GM18511 (cell line): ENCODE measurements around the gene ADGRB2.

Experiments
- ATAC-seq: cut with Tn5 transposase; IDR thresholded peaks from one replicate; pipeline ENCODE4 v1.9.1; 2021; ENCODE audit warnings: mild to moderate bottlenecking, moderate library complexity; ENCODE audit not compliant: unreplicated experiment

Gene ADGRB2

DNA sequence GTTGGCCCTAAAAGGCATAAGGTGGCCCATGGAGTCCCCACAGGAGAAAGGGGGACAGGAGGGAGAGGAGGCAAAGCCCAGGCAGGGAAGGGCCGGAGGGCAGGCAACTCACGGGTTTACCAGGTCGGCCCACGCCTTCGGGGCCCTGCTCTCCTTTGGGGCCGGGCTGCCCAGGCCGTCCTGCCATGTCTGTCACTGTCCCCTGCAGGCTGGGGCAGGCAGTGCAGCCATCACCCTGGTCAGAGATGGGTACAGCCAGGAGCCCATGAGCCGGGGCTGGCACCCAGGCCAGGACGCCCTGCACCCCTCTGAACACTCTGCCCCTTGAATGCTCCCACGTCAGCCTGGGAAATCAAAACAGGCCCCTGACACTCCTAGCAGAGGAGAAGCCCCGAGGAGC lies 80.1 kb downstream of the ADGRB2 start:
- ATAC-seq, result no peak

DNA sequence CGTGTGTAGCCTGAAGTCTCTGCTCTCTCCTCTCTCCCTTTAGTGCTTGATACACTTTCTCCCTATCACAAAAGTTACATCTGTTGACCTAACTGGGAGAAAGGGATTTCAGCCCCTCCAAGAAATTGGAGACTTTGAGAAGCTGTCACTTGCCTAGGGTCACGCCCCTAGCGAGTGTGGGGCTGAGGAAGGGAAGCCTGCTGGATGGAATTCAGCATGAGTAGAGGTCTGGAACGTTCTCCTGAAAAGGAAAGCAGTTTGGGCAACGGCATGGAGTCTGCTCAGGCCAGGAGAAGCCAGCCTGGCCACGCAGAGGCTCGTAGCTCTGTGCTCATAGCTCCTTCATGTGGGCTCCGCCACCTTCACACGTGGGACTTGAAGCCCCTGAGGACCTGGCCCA lies 82.7 kb downstream of the ADGRB2 start:
- ATAC-seq, result no peak

DNA sequence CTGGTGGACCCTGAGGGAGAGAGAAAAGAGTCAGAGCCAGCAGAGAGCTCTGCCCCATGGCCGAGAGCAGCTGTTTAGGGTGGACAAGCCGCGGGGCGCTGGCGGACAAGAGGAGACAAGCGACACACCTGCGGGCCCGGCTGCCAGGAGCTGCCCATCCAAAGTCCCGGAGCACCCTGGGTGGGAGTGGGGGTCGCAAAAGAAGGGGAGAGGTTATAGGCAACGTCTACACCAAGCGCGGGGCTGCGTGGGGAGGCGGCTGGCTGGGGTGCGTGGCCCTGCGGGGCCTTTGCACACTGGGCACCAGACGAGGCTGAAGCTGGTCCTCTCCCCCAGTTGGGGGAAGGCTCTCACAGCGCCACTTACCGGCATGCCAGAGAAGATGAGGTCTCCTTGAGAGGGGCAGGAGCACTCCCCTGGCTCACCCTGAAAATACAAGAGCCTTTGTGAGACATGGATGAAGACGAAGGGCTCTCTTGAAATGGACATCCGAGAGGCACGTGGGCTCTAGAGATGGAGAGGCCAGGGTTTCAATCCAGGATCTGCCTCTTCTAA lies 84.4 kb downstream of the ADGRB2 start:
- no peak for ATAC-seq

DNA sequence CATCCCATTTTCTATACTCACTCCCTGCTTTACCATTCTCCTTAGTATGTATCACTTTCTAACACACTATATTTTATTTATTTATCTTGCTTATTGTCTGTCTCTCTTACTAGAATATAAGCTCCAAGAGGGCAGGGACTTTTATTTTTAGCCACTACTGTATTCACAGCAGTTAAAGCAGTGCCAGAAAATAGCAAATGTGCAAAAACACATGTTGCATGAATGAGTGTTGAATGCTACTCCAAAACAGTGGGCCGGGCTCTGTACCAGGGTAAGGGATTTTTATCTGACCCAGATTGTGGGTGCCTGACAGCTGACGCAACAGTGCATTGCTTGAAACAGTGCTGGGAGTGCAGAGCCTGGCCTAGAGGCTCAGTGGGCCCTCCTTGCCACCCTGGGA lies 85.0 kb downstream of the ADGRB2 start:
- ATAC-seq, result no peak

DNA sequence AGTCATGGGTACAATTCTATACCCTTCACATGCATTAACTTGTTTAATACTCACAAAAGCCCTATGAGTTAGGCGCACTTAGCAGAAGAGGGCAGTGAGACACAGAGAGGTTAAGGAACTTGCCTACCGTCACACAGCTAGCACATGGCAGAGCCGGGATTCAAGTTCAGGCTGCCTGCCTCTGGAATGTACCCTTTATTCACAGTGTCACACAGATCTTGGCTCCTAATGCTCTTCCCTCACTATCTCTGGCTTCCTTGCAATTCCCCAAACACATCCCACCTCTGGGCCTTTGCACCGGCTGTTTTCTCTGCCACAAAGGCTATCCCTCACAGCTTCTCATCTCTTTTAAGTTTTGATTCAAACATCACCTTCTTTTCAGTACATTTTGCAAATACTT lies 85.5 kb downstream of the ADGRB2 start:
- no peak for ATAC-seq

DNA sequence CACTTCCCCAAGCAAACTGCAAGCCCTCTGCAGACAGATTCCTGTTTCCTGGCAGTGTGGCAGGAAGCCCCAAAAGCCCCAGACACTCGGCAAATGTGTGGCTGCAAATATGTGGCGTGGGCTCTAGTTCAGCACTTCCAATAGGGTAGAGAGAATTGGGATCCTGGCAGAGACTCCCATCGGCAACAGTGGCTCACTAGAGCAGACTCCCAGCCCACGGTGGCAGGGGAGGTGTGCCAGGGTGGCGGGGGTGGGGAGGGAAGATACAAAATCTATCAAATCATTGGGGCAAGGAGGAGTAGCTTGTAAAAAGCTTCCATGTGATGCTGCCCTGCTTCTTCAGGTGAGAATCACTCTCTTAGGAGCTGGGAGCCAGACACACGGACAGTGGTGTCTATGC lies 86.2 kb downstream of the ADGRB2 start:
- ATAC-seq, result no peak

DNA sequence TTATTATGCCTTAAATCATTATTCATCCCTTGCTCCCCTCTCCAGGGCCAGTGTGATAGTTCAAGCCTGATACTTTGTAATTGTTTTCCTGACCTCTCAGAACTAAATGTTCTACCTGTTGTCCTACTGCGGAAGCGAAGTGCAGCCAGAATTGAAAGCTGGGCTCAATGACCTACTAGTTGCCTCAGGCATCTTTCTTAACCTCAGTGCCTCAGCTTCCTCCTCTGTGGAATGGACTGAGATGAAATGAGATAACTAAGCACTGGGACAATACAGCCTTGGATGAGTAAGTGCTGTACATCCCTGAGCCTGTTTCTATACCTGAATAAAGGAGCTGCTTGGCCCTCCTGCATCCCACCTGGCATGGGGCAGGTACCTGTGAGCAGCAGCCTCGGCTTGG lies 86.7 kb downstream of the ADGRB2 start:
- no peak for ATAC-seq
